ENCODE data around the gene LST1.
A peak's percentile ranks its signal among the peaks of the same experiment; 100 is the strongest.

LST1 gene

GRCh38 chr6:31617010-31617409, 30.9 kb downstream of the LST1 start:
- no peak for DNase-seq (ENCODE audit: low spot score)
- TF ChIP-seq, protein P1, sequence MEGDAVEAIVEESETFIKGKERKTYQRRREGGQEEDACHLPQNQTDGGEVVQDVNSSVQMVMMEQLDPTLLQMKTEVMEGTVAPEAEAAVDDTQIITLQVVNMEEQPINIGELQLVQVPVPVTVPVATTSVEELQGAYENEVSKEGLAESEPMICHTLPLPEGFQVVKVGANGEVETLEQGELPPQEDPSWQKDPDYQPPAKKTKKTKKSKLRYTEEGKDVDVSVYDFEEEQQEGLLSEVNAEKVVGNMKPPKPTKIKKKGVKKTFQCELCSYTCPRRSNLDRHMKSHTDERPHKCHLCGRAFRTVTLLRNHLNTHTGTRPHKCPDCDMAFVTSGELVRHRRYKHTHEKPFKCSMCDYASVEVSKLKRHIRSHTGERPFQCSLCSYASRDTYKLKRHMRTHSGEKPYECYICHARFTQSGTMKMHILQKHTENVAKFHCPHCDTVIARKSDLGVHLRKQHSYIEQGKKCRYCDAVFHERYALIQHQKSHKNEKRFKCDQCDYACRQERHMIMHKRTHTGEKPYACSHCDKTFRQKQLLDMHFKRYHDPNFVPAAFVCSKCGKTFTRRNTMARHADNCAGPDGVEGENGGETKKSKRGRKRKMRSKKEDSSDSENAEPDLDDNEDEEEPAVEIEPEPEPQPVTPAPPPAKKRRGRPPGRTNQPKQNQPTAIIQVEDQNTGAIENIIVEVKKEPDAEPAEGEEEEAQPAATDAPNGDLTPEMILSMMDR (IDR thresholded peaks at IDR 0.05; ENCODE audit: extremely low read depth, missing control alignments), result no peak

DNA sequence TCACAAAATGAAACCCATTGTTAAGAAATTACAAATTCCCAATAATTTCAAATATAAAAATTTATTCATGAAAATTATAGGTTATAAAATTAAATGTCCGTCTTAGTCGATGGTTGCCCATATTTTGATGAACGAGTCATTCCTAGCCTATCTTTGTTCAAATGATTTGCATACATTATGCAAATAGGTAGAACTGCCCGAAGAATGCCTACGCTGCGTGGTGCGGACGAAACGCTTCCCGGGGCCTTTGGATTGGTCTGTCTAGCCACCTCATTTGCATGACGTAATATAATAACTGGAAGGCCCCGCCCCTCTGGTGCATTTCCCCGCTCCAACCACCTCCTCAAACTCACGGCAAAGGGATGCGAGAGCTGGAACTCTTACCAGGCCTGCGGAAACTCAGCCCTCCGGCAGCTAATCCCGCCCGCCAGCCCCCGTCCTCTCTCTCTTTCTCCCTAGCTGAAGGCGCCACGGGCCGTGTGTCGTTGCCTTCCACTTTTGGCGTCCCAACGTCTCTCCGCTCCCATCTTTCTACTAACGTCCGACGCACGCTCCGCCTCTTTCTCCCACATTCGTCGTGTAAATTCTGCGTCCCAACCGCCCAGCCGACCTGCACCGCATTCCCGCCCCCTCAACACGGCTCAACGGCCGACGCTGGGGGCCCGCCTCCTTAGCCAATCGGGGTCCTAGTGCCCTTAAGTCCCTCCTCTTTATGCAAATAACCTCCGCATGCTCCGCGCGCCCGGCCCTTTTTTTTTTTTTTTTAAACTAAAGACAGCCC, 33.9 kb downstream of the LST1 start:
- TF ChIP-seq, protein P1 (IDR thresholded peaks at IDR 0.05; ENCODE audit: extremely low read depth, missing control alignments), result no peak
- DNase-seq (ENCODE audit: low spot score), result peak; percentile 84

DNA sequence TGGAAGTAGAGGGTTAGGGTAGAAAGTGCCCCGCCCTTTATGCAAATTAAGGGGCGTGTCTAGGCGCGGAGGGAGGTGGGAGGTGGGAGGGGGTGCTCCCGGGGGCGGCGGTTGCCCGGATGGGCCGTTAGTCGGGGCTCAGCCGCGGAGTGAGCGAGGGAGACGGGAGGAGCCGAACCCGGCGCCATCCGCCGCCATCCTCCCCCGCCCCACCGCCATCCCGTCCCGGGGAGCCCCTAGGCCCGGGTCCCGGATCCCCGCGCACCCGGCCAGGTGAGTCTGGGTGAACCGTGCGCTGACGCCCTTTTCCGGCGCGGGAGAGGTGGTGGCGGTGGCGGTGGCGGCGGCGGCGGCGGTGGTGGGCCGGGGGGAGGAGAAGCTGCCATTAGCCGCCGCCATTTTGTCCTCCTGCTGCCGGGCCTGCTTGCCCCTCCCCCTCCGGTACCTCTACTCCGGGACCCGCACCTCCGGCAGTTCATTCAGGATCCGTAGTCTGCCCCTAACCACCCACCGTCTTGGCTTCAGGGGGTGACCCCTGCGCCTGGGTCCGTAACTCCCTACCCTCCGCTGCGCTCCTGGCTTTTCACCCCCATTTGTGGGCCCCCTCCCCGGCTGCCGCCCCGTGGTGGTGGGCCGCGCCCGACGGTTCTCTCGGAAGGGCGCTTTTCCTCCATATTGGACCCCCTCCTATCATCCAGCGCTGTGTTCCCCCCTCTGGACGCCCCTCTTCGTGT, 34.7 kb downstream of the LST1 start, which contains the start of gene PRRC2A:
Gene PRRC2A, plus strand, starts transcription at position 130 of the 734 bp plus-strand sequence. CDS start 2,075 bp downstream, outside the sequence.
- TF ChIP-seq, protein P1 (IDR thresholded peaks at IDR 0.05; ENCODE audit: extremely low read depth, missing control alignments), result no peak
- peak; percentile 98 for DNase-seq (ENCODE audit: low spot score)

GRCh38 chr6:31621320-31621939, 35.4 kb downstream of the LST1 start:
- TF ChIP-seq, protein P1 (IDR thresholded peaks at IDR 0.05; ENCODE audit: extremely low read depth, missing control alignments), result no peak
- DNase-seq (ENCODE audit: low spot score), result no peak

- TF ChIP-seq, protein P1 (IDR thresholded peaks at IDR 0.05; ENCODE audit: extremely low read depth, missing control alignments), result no peak
- DNase-seq (ENCODE audit: low spot score), result no peak
Measured at GRCh38 chr6:31621991-31622390, 35.9 kb downstream of the LST1 start.

DNA sequence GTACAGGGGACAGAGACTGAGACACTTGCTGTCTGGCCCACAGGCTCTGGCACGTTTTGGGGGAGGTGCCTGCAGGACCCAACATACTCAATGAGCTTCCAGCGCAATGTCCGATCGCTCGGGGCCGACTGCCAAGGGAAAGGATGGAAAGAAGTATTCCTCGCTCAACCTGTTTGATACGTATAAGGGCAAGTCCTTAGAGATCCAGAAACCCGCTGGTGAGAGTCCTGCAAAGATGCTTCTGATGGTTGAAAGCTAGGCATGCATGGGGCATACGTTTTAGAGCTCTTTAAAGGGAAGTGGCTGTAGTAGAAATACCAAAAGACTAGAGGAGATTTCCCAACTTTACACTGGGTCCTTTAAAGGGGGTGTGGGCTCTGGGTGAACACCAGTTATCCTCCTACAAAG, 36.6 kb downstream of the LST1 start:
- no peak for DNase-seq (ENCODE audit: low spot score)
- TF ChIP-seq, protein P1 (IDR thresholded peaks at IDR 0.05; ENCODE audit: extremely low read depth, missing control alignments), result no peak

DNA sequence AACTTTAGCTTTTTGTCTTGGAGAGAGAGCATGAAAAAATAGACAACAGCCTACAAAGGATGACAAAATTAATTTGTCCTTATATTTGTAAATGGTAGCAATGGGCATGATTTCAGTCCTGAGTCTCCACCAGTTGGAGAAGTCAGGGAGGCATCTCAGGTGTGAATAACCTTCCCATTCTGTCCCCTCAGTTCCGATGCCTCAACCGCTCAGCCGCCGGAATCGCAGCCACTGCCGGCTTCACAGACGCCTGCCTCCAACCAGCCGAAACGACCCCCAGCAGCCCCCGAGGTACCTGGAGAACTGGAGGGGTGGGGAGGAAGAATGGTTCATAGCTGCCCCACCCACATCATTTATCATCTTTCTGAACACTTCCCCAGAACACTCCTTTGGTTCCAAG, 38.0 kb downstream of the LST1 start:
- TF ChIP-seq, protein P1 (IDR thresholded peaks at IDR 0.05; ENCODE audit: extremely low read depth, missing control alignments), result no peak
- DNase-seq (ENCODE audit: low spot score), result no peak
